Thoracic aorta (tissue), 2 donors: ENCODE results near the gene CAMK1D. TPM values are rescaled to one million over a fixed set of nuclear protein-coding genes. Genes with fewer than 3 reads are reported as not detected.

ENCODE experiments used
- ATAC-seq: fragments of 150-250 bp; one replicate; pipeline ENCODE4 v1.8.0; 2017; ENCODE audit warnings: low read depth; ENCODE audit not compliant: insufficient number of reproducible peaks, low FRiP score
- DNase-seq: peaks from one replicate; pipeline ENCODE4 v3.0.0-alpha.2; 2020; ENCODE audit warnings: low spot score
- H3K27ac ChIP-seq, 2 donors: fragments of 200-600 bp; sonication (generic); 1 replicate in 1 of 2; 2 replicates in 1 of 2; pipeline ENCODE4 v1.5.1; 2016; ENCODE audit warnings: mild to moderate bottlenecking in 2 of 2, moderate library complexity in 2 of 2
- H3K27me3 ChIP-seq: fragments of 200-600 bp; sonication (generic); replicated peaks from 2 replicates; pipeline ENCODE4 v1.6.0; 2016; ENCODE audit warnings: mild to moderate bottlenecking; ENCODE audit not compliant: insufficient read depth
- H3K36me3 ChIP-seq: fragments of 200-600 bp; sonication (generic); one replicate; pipeline ENCODE4 v1.5.1; 2016
- H3K4me1 ChIP-seq, 2 donors: fragments of 200-600 bp; sonication (generic); 1 replicate in 1 of 2; 2 replicates in 1 of 2; pipeline versions ENCODE4 v1.5.1 to v1.6.0; 2016; ENCODE audit warnings: low read depth in 2 of 2, mild to moderate bottlenecking in 1 of 2; ENCODE audit not compliant: control insufficient read depth in 1 of 2
- H3K4me3 ChIP-seq: fragments of 200-600 bp; sonication (generic); 2 replicates; pipeline ENCODE4 v1.5.1; 2016; ENCODE audit warnings: mild to moderate bottlenecking
- H3K9me3 ChIP-seq: fragments of 200-600 bp; sonication (generic); 2 replicates; pipeline ENCODE4 v1.5.1; 2016
- CTCF ChIP-seq: fragments of 200-600 bp; sonication (generic); IDR thresholded peaks from one replicate; pipeline ENCODE4 v1.5.1; 2019; ENCODE audit warnings: antibody characterized with exemption
- total RNA-seq, 2 donors: library from RNA; depleted of rRNA; stranded (reverse); fragments of >200 nt; gene quantifications; one replicate each; pipeline versions ENCODE4 v1.1.0 to v1.2.3, GENCODE V29; 2016

The CAMK1D gene
- total RNA-seq, 2 donors from 2014 or later, result 8.7 to 11.2 TPM

- no peak for TF ChIP-seq CTCF
- Histone ChIP-seq H3K36me3 (no peaks in the 10 kb centered on the region), H3K9me3 (no peaks in the 10 kb centered on the region), H3K4me1 (peaks cover 0 to 7% of the 10 kb centered on the region in 2 donors), H3K27me3 (no peaks in the 10 kb centered on the region), H3K27ac (no peak overlapping the region), H3K4me3 (no peak overlapping the region)
- no peak for DNase-seq
- ATAC-seq, result no peak
These were observed 110.0 kb downstream of the CAMK1D start for GRCh38 chr10:12459340-12459739.

GRCh38 chr10:12459762-12460161 lies 110.4 kb downstream of the CAMK1D start:
- no peaks in the 10 kb centered on the region for H3K36me3 ChIP-seq
- peak overlapping the region; percentile 0 for H3K4me3 ChIP-seq
- DNase-seq, result no peak
- peaks cover 0 to 7% of the 10 kb centered on the region in 2 donors for H3K4me1 ChIP-seq
- H3K9me3 ChIP-seq, result no peaks in the 10 kb centered on the region
- H3K27ac ChIP-seq, result no peak overlapping the region
- no peaks in the 10 kb centered on the region for H3K27me3 ChIP-seq
- ATAC-seq, result no peak
- TF ChIP-seq CTCF, result no peak

GRCh38 chr10:12463459-12463838 lies 114.1 kb downstream of the CAMK1D start:
- H3K27me3 ChIP-seq, result no peaks in the 10 kb centered on the region
- H3K4me3 ChIP-seq, result no peak overlapping the region
- H3K36me3 ChIP-seq, result no peaks in the 10 kb centered on the region
- no peak for DNase-seq
- no peak for TF ChIP-seq CTCF
- no peaks in the 10 kb centered on the region for H3K9me3 ChIP-seq
- no peak overlapping the region for H3K27ac ChIP-seq
- H3K4me1 ChIP-seq, result peaks cover 0 to 7% of the 10 kb centered on the region in 2 donors
- no peak for ATAC-seq

GRCh38 chr10:12465385-12466136 lies 116.2 kb downstream of the CAMK1D start:
- H3K4me1 ChIP-seq, result peaks cover 0 to 7% of the 10 kb centered on the region in 2 donors
- ATAC-seq (no peak), DNase-seq (no peak)
- no peak for TF ChIP-seq CTCF
- H3K27ac ChIP-seq, result no peak overlapping the region
- no peak overlapping the region for H3K4me3 ChIP-seq
- no peaks in the 10 kb centered on the region for H3K9me3 ChIP-seq
- no peaks in the 10 kb centered on the region for H3K36me3 ChIP-seq
- no peaks in the 10 kb centered on the region for H3K27me3 ChIP-seq

GRCh38 chr10:12466704-12467305 lies 117.5 kb downstream of the CAMK1D start:
- no peak for ATAC-seq
- no peak for DNase-seq
- no peaks in the 10 kb centered on the region for H3K36me3 ChIP-seq
- H3K27me3 ChIP-seq, result no peaks in the 10 kb centered on the region
- no peaks in the 10 kb centered on the region for H3K9me3 ChIP-seq
- TF ChIP-seq CTCF, result no peak
- no peak overlapping the region for H3K27ac ChIP-seq
- peaks cover 0 to 7% of the 10 kb centered on the region in 2 donors for H3K4me1 ChIP-seq
- no peak overlapping the region for H3K4me3 ChIP-seq
